ENCODE measurements around the gene RPS6KA5. TPM values are rescaled to one million over a fixed set of nuclear protein-coding genes. Genes with fewer than 3 reads are reported as not detected.

Gene RPS6KA5
- total RNA-seq, 1 donor from 2014 or later: 8.0 TPM

GRCh38 chr14:91021115-91021514 lies 39.3 kb downstream of the RPS6KA5 start:
- ATAC-seq (no peak), DNase-seq (no peak)
- TF ChIP-seq, protein P1, sequence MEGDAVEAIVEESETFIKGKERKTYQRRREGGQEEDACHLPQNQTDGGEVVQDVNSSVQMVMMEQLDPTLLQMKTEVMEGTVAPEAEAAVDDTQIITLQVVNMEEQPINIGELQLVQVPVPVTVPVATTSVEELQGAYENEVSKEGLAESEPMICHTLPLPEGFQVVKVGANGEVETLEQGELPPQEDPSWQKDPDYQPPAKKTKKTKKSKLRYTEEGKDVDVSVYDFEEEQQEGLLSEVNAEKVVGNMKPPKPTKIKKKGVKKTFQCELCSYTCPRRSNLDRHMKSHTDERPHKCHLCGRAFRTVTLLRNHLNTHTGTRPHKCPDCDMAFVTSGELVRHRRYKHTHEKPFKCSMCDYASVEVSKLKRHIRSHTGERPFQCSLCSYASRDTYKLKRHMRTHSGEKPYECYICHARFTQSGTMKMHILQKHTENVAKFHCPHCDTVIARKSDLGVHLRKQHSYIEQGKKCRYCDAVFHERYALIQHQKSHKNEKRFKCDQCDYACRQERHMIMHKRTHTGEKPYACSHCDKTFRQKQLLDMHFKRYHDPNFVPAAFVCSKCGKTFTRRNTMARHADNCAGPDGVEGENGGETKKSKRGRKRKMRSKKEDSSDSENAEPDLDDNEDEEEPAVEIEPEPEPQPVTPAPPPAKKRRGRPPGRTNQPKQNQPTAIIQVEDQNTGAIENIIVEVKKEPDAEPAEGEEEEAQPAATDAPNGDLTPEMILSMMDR (IDR thresholded peaks at IDR 0.05): no peak
- peaks cover 10% of the 10 kb centered on the region for H3K4me1 ChIP-seq
- H3K4me3 ChIP-seq: no peak overlapping the region
- no peaks in the 10 kb centered on the region for H3K9me3 ChIP-seq
- intact Hi-C loops (cut with DNase I): no loop called here
- no peaks in the 10 kb centered on the region for H3K36me3 ChIP-seq
- no peaks in the 10 kb centered on the region for H3K27me3 ChIP-seq
- H3K27ac ChIP-seq: no peak overlapping the region

GRCh38 chr14:91019673-91020072 lies 40.8 kb downstream of the RPS6KA5 start:
- DNase-seq (no peak), ATAC-seq (no peak)
- intact Hi-C loops (cut with DNase I): no loop called here
- H3K27ac ChIP-seq: no peak overlapping the region
- no peaks in the 10 kb centered on the region for H3K9me3 ChIP-seq
- TF ChIP-seq, protein P1 (IDR thresholded peaks at IDR 0.05): no peak
- no peaks in the 10 kb centered on the region for H3K27me3 ChIP-seq
- H3K4me3 ChIP-seq: no peak overlapping the region
- peaks cover 10% of the 10 kb centered on the region for H3K4me1 ChIP-seq
- H3K36me3 ChIP-seq: no peaks in the 10 kb centered on the region

GRCh38 chr14:91018481-91018880 lies 42.0 kb downstream of the RPS6KA5 start:
- intact Hi-C loops (cut with DNase I): no loop called here
- ATAC-seq (no peak), DNase-seq (no peak)
- H3K4me1 ChIP-seq: peaks cover 10% of the 10 kb centered on the region
- no peaks in the 10 kb centered on the region for H3K27me3 ChIP-seq
- H3K36me3 ChIP-seq: no peaks in the 10 kb centered on the region
- no peak overlapping the region for H3K4me3 ChIP-seq
- TF ChIP-seq, protein P1 (IDR thresholded peaks at IDR 0.05): no peak
- no peak overlapping the region for H3K27ac ChIP-seq
- H3K9me3 ChIP-seq: no peaks in the 10 kb centered on the region

DNA sequence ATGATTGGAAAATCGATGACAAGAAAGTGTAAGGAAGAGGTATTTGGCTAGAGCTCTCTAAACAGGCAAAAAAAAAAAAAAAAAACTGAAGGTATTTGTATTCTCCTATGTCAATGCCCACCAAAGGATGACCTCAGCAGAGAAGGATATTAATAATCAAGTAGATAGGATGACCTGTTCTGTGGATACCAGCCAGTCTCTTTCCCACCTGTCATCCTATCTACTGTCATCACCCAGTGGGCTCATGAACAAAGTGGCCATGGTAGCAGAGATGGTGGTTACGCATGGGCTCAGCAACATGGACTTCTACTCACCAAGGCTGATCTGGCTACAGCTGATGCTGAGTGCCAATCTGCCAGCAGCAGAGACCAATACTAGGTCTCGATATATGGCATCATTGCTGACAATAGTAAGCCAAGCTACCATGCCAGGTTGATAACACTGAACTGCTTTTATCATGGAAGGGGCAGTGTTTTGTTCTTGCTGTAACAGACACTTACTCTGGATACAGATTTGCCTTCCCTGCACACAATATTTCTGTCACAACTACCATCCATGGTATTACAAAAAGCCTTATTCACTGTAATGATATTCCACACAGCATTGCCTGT lies 43.5 kb downstream of the RPS6KA5 start:
- DNase-seq (no peak), ATAC-seq (no peak)
- Histone ChIP-seq H3K4me1 (peaks cover 11% of the 10 kb centered on the region), H3K9me3 (no peaks in the 10 kb centered on the region), H3K27ac (no peak overlapping the region), H3K36me3 (no peaks in the 10 kb centered on the region), H3K27me3 (no peaks in the 10 kb centered on the region), H3K4me3 (no peak overlapping the region)
- TF ChIP-seq, protein P1 (IDR thresholded peaks at IDR 0.05): no peak
- intact Hi-C loops (cut with DNase I): no loop called here

- Histone ChIP-seq H3K36me3 (no peaks in the 10 kb centered on the region), H3K4me1 (peaks cover 4% of the 10 kb centered on the region), H3K4me3 (no peak overlapping the region), H3K27ac (no peak overlapping the region), H3K9me3 (no peaks in the 10 kb centered on the region), H3K27me3 (no peaks in the 10 kb centered on the region)
- ATAC-seq: no peak
- intact Hi-C loops (cut with DNase I): no loop called here
- DNase-seq: no peak
- TF ChIP-seq, protein P1 (IDR thresholded peaks at IDR 0.05): no peak
These were observed 45.0 kb downstream of the RPS6KA5 start for GRCh38 chr14:91015435-91015834.

DNA sequence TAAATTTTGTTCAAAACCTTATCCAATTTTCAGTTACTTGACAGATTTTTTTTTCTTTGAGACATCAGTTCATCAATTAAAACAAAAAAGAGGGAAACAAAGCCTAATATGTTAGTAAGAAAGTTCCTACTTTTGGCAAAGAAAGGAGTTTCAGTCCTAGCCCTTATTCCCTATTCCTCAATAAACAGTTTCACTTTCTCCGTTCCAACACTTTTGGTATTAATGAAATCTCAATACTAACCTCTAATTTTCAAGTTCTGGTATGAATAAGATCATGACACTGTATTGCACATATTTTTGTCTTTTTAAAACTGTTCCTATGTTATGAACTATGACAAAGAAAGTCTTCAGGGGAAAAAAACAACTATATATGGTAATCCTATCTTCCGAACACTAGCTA lies 48.4 kb downstream of the RPS6KA5 start:
- ATAC-seq: no peak

More for the DNA sequence above, 48.4 kb downstream of the RPS6KA5 start:
- Histone ChIP-seq H3K4me3 (no peak overlapping the region), H3K27ac (no peak overlapping the region), H3K4me1 (peaks cover 11% of the 10 kb centered on the region), H3K27me3 (no peaks in the 10 kb centered on the region), H3K36me3 (no peaks in the 10 kb centered on the region), H3K9me3 (no peaks in the 10 kb centered on the region)
- intact Hi-C loops (cut with DNase I): no loop called here
- DNase-seq: no peak
- TF ChIP-seq, protein P1 (IDR thresholded peaks at IDR 0.05): no peak
